Measurements from ENCODE around the gene STUM.

STUM gene

DNA sequence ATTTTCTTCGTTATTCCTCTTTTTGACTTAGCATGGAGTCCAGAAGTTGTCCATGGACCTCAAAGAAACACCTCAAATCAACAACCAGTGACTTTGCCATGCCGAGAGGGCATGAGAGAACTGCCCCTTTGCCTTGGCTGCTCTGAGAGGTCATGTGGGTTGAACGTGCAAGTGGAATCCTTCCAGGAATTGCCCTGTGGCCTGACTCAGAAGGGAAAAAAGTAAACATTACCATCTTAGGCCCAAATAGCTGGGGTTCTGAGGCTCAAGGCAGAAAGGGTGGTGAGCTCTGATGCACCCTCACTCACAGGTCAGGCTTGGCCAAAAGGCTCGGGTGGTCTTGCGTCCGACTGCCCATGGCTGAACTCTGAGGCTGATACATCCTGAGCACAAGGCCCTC, 15.1 kb downstream of the STUM start:
- no peak for DNase-seq (ENCODE audit: low read depth)

DNA sequence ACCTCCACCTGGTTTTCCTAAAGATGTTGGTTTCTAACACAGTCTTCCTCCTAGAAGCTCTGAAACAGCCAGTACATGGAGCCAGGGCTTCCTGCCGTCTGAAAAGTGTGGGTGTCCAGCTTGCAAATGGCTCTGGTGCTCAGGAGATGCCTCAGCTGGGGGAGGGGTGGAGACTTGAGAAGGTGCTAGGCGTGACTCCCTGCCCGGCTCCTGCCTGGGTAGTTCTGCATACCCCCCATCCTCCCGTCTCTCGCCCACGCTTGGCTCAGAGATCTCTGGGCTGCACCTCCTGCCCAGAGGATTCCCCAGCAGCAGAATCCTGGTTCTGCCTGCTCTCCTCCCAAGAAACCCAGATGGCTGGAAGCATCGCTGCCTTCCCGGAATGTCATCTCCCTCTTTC, 16.9 kb downstream of the STUM start:
- no peak for DNase-seq (ENCODE audit: low read depth)

DNA sequence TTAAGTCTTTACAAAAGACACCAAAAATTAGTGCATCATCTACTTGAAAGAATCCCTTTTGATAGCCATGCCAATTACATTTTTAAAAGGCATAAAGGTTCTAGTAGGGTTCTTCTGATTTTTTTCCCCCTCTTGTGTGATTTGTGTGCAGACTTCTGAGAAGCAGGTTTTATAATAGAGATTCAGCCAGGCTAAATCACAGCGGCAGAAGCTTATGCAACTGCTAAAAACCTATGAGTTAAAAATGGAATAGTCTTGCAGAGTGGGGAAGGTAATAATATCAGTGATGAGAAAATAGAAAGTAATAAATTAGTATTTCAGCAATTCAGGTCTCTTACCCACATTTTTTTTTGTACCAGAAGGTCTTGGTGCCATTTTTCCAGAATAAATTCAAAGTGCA, 17.7 kb downstream of the STUM start:
- DNase-seq (ENCODE audit: low read depth) = no peak

DNA sequence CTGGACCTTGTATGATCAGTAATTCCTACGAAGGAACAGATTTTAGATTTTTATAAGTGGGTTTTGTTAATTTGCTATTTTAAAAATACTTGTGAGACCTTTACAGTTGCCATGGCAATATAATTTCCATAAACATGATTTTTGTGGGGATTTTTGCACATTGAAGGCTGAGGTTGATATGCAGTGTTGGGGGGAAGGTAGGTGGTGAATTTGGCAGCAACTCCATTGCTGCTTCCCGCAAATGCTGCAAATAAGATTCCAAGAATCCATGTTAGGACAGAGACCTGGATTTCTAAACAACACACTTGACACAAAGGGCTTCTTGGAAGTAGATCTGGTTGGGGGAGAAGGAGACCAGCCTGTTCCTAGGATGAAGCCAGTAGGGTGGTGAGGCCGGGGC, 18.2 kb downstream of the STUM start:
- DNase-seq (ENCODE audit: low read depth) = no peak

DNA sequence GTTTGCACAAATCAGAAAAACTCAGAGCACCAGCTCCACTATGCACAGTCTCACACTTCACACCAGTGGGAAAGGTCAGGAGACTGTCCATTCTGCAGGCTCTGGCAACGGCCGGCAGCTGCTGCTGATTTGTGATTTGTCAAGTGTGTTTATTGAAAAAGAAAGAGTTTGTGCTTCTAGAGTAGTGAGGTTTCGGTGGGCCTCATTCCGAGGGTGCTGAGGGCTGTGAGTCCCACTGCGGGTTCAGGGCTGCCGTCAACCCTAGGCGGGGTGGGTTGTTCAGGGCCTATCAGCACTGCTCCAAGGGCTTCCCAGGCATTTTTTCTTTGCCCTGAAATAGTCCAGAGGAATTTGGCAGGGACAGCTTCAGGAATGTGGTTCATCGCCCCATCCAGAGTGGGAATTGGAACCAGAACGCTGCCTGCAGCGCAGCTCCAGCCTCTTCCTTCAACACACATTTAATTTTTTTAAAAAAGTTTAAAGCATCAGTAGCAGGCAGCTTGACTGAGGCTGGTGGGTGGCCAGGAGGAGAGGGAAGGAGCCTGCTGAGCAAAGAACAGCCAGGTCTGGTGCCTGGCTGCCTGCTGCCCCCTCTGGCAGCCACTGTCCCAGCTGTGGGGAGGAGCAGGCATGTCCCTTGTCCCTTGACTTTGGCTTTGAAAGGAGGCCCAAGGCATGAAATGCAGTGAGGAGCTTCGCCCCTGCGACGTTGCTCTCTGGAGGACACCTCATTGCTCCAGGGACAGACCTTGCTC, 19.7 kb downstream of the STUM start:
- DNase-seq (ENCODE audit: low read depth) = no peak

DNA sequence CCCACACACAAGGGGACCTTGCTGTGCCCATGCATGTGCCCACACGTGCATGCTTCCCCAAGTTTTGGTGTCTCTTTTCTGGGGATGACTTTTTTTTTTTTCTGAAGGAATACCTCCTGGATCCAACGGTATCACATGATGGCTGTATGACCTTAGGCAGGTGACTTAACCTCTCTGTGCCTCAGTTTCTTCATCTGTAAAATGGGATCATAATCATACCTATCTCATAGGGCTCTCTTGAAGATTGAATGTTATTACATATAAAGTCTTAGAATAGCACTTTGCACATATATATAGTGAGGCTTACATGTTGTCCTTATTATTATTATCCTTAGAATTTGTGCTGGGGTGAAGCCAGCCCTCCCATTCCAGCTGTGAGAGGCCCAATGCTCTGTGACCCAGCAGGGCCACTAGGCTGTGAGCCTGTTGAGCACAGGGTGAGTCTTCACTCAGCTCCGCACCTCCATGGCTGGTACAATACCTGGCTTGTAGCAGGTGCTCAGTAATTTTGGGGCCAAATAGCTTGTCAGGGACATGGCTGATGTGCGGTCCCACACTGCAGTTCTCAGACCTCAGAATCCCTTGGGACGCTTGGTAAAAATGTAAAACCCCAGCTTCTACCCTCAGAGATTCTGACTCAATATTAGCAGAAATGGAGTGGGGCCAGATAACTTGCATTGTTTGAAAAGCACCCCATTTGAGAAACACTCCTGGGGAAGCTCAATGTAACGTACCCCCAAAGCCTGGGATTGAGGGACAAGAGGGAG, 20.6 kb downstream of the STUM start:
- no peak for DNase-seq (ENCODE audit: low read depth)

DNA sequence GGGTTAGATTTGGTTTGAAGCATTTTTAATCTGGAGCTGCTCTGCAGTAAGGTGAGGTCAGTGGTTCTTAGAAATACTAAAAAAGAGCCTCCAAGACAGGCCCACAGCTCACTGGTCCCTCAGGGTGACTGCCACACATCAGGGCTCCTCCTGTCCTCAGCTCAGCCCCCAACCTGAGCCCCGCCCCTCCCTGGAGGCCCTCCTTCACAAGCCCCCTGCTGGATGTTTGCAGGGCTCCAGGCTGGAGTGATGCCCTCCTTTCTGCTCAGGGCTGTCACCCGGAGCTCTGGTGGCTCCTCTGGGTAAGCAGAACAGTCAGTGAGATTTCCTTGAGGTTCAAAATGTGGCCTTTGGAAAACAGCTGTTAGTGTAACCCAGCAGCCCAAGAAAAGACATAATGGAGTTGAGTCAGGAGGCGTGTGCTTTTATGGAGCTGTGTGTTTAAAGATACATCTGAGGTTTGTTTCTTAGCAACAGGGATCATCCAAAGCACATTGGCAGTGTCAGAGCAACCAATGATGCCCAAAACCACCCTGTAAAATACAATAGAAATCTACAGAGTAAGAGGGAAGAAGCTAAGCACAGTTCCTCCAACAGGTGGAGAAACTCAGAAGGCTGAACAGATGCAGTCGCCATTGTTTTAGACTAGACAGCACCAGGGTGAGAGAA, 21.4 kb downstream of the STUM start:
- DNase-seq (ENCODE audit: low read depth) = no peak

DNA sequence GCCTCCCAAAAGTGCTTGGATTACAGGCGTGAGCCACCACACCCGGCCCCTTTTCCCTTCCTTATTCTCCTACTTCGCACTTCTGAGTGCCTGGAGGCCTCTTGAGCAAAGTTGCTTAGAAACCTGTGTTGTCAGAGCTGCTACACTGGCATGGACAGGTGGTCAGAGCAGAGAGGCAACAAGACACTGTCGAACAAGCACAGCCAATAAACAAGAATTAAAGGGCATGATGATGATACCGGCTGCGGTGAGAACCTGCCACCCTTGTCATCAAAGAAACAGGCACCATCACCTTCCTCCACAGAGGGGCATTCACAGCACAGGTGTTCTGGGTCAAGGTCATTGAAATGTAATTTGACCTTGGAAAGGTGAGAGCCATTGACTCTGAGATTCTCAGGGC, 23.3 kb downstream of the STUM start:
- no peak for DNase-seq (ENCODE audit: low read depth)

DNA sequence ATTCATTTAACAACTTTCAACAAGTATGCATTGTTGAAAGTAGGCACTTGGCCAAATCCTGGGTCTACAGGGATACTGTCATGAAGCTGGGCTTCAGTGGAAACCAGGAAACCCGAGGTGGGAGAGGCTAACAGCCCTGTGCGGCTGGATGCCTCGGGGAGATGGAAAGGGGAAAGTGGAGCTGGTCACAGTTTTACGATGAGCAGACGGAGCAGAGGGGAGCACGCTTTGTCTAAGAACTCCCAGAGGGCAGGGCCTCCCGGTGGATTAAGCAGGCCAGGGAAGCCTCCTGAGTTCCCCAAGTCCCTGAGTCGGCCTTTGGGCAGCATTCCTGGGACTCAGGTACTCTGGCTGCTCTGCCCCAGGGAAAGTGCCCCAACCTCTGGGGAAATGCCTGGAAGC, 23.8 kb downstream of the STUM start:
- DNase-seq (ENCODE audit: low read depth) = no peak

DNA sequence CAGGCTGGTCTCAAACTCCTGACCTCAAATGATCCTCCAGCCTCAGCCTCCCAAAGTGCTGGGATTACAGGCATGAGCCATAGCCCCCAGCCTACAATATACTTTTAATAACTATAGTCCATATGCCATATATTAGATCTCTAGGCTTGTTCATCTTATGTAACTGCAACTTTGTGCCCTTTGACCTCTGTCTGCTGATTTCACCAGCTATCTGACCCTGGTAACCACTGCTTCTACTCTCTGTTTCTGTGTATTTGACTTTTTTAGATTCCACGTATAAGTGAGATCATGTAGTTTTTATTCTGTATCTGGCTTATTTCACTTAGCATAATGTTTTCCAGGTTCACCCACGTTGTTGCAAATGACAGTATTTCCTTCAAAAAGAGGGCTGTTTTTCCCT, 25.5 kb downstream of the STUM start:
- DNase-seq (ENCODE audit: low read depth) = no peak

DNA sequence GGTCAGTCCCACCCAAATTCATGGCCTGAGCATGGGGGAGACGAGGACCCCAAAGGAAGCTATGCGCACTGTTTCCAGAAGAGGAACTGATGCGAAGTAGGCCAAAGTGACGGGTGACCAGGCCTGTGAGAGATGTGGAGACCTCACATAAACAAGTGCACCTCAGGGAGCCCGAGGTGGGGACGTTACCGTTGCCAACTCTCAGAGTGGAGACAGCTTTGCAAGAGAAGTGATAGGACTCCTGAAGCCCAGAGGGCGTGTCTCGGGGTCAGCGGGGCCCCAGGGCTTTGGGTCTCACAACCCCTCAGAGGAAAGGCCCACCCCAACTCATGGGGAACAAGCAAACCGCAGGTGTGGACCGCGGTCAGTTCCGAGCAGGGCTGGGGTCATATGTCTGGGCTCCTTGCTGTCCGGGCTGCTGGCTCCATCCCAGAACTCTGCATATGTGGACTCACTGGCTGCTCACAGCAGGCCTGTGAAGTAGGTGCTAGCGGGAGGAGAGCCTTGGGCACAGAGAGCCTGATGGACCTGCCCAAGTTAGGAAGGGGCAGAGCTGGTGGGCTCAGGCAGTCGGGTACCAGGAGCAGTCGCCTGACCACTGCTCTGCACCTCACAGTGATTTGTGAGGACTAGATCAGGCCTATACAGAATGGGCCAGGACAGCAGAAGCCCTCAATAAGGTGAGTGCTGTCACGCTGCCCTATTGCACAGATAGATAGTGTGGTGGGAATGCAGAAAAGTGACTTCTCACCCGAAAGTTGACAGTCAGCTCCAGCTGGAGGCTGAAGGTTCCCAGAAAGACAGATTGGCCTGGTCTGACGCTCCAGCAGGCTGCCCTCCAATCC, 26.2 kb downstream of the STUM start:
- no peak for DNase-seq (ENCODE audit: low read depth)

DNA sequence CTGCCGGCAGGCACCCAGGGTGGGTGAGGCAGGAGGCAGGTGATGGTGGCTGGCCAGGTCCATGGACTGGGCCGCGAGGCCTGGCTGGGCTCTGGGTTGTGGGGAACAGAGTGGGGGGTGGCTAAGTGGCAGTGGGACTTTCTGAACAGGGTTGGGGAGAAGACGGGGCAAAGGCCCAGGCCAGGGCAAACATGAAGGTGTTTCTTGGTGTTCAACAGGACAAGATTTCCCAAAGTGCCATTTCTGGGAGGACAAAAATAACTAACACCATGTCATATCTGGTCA, 26.8 kb downstream of the STUM start:
- no peak for DNase-seq (ENCODE audit: low read depth)

DNA sequence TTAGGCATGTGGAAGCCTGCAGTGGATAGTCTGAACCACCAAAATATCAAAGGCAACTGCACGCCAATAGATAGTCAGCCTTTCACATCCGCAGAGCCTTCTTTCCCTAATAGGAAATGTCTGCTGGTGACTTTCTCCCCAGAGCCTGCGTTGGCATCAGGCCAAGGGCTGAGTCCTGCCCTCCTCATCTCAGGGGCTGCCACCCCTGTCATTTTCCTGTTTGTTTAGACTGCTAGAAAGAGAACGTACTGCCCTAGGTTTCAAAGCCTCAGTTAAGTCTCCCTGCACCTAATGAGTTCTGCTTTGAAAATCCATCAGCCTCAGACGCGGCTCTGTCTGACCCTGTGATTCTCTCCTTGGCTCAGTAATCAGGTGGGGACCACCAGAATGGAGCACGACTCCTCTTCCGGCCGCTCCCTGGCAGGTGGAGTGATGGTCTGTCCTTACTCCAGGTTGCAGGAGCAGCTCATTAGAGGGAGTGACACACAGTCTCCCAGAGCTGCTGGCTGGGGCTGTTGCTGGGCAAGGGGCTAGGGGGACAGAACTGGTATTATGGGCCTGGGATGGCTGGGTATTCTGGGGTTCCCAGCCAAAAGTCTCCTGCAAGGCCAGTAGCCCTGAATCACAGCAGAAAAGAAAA, 27.3 kb downstream of the STUM start:
- no peak for DNase-seq (ENCODE audit: low read depth)

DNA sequence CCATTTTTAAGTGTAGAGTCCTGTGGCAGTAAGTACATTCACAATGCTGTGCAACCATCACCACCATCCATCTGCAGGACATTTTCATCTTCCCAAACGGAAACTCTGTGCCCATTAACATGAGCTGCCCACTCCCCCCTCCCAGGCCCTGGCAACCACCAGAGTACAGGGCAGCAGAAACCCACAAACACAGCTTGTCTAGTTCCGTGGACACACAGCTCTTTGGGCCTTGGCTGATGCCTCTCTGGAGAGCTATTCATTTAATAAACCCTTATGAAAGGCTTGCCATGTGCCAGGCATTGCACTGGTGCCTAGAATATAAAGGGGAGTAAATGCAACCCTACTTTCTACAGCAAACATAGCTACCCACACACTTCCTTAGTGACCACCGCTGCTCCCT, 28.0 kb downstream of the STUM start:
- DNase-seq (ENCODE audit: low read depth) = no peak

DNA sequence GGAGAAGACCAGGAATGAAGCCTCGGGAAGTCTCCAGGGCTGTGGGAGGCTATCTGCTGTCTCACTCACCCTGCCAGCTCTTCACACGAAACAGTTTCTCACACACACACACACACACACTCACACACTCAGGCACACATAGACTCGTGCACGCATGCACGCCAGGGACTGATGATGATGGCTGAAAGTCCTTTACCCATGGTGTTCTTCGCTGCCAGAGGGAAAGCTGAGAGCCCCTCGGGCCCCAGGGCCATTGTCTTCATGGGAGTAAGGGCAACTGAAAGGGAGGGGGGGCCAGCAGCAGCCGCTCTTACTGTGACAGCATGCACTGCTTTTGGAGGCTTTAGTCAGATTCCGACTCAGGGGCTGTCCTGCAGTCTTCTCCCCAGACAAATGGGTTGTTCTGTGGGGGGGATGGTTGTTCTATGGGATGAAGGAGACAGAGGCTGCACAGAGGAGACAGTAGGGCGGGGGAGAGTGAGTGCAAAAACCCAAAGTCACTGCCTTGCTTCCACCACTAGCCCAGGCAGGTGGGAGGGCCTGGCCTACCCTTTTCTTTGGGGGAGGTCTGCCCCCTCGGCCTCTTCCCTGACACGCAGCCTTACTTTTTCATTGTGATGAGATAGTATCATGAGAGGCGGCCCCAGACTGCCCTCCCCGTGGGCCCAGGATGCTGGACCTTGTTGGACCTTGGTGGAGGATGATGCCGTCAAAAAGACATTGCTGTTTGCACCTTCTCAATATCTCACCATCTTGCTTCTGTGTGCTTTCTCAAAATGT, 29.0 kb downstream of the STUM start:
- no peak for DNase-seq (ENCODE audit: low read depth)

DNA sequence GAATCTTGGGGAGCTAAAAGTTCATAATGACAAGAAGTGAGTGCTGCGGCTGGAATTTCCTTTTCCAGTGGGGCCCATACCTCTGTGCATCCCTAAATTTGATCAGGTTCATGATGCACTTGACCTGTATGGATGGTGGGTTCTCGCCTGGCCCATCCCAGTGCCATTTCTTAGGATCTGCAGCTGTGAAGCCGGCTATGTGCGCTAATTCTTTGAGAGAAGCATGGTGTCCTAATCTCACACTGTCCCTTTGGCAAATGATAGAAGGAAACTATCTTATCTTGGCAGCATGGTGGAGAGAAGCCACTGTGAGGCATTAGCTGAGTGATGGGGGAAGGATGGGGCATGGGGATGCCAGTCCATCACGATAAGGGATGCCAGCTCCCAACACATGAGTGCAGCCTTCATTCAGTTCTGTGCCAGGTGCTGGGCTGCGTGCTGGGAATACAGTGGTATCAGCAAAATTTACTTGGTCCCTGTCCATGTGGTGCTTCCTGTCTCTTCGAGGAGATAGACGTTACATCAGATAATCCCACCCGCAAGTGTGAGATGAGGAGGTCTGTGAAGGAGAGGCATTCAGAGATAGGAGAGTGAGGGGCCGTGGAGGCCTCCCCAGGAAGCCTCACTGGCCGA, 30.5 kb downstream of the STUM start:
- no peak for DNase-seq (ENCODE audit: low read depth)

DNA sequence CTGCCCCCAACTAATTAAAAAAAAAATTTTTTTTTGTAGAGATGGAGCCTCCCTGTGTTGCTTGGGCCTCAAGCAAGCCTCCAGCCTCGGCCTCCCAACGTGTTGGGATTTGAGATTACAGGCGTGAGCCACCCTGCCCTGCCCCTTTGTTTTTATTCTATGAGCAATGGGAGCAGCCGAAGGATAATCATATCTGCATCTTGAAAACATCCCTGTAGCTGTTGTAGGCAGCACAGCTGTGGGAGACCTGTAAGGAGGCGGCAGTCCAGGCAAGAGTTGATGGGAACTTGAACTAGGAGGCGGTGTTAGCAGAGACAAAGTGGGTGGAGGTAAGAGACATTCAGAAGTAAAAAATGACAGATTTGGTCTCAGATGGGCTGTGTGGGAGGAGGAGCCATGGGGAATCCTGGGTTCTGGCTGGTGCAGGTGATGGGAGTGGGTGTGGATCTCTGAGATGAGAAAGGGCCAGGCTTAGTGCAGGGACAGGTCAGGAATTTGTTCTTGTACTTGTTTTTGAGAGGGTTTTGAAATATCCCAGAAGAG, 31.3 kb downstream of the STUM start:
- DNase-seq (ENCODE audit: low read depth) = no peak

DNA sequence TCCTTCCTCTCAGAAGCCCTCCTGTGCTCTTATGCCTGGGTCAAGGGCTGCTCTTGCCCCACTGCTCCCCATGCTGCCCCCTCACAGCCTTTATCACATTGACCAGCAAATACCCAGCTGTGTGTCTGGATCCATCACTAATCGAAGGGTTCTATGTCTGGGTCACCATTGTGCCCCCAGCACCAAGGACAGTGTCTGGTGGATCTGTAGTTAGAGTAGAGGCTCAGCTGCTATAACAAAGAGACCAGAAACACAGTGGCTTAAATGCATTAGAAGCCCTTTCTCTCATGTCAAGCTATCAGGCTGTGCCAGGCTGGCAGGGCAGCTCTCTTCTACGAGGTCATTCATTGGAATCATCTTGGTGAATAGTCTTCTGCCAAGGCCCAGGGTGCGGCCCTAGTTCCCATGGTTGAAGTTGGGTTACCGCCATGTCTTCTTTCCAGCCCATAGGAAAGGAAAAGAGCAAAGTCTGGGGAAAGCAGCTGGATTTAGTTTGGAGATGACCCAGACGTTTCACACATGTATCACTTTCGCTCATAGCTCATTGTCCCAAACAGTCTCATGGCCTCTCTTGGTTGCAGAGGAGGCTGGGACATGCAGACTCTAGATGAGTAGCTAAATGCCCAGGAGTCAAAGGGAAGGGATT, 32.2 kb downstream of the STUM start:
- DNase-seq (ENCODE audit: low read depth) = no peak

DNA sequence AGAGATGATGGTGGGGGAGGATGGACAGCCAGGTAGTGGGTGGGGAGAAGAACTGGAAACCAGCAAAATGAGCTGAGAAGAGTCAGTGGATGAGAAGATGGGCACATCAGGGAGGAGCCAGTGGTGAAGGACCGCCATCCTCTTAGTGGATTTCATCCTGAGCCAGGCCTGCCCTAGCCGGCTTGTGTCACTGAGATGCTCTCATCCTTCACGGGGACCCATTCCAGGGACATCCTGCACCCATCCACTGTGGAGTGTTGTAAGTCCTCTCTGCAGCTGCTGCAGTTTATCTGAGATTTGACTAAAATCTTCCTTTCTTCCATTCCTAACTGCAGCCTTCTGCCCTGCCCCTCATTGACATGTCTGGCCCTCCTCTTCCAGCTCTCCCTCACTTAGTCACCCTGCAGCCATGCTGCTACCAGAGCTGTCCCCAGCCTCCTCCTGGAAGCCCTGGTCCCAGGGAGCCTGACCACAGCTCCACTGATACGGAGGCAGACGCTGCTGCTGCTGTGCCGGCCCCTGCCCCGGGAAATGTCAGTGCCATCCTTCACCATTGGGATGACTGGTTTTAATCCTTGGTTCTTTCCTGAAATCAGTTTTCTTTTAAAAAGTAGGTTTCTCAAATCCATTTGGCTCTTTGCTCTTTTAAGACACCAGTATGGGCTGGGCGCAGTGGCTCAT, 33.2 kb downstream of the STUM start:
- no peak for DNase-seq (ENCODE audit: low read depth)

All from HS-27A (cell line).